ENCODE results near the gene PRKCQ.
"Not testable (repeated sequence)": the region's sequence is repeated elsewhere in the genome, so short reads cannot be mapped to it uniquely, and the experiment has no call there.

PRKCQ gene

DNA sequence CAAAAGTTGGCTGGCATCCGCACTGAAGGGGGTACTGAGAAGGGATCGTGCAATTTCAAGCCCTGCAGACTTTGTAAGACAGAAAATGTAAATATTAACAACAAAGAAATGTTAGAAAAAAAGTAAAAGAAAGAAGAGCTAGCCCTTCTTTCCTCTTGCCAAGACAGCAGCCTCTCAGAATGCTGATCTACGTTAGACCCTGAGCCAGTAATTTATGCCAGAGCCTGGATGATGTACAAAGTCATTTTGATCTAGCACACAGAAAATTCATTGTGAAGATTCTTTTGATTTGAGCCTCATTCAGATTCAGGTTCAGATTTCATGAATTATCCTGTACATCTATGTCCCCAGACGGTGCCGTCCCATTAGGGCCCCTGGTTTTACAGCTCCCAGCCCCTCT, 105.2 kb downstream of the PRKCQ start:
- in situ Hi-C loops (cut with HindIII; ENCODE audit: low pct_ligation_motif_present, low pct_unique_long_range_greater_than_20kb, low sequenced_read_pairs) = no loop called here

DNA sequence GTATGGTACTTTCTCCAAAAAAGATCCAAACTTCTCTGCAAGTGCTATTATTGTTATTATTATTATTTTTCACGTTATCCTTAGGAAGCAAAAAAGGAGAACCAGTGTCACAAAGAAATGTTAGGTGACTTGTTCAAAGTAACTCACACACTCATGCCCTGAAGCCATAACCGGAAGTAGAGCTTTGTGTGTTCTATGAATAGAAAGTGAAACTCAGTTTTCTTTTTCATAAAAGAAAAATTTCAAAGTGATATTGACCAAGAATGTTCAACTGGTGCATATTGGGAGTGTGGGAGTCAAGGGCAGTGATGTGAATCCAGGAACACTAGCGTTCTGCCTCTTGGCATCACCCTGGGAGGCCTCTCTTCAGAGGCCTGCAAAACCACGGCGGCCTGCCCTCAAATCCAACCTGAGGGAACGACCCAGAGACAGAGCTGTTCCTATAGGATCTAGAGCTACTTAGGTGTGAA, 106.1 kb downstream of the PRKCQ start:
- DNase-seq = peak; percentile 15
- in situ Hi-C loops (cut with HindIII; ENCODE audit: low pct_ligation_motif_present, low pct_unique_long_range_greater_than_20kb, low sequenced_read_pairs) = no loop called here

More for the DNA sequence above, 105.2 kb downstream of the PRKCQ start:
- DNase-seq = no peak

DNA sequence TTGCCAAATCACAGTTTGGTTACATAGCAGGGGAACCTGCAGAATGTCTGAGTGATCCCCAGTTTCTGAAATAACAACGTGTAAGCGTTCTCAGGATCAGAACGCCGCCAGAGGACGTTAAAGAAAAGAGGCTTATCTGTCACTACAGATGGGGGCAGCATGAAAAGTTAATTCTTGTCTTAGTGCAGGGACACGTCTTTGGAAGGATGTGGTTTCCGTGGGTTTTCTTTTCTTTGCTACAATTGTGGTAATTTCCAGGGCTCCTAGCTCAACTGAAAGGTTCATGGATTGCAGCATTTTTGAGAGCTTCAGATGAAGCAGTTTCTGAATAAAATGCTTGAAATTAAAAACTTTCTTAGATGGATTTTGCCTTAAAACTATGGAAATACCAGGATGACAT, 106.6 kb downstream of the PRKCQ start:
- DNase-seq = no peak
- in situ Hi-C loops (cut with HindIII; ENCODE audit: low pct_ligation_motif_present, low pct_unique_long_range_greater_than_20kb, low sequenced_read_pairs) = no loop called here

DNA sequence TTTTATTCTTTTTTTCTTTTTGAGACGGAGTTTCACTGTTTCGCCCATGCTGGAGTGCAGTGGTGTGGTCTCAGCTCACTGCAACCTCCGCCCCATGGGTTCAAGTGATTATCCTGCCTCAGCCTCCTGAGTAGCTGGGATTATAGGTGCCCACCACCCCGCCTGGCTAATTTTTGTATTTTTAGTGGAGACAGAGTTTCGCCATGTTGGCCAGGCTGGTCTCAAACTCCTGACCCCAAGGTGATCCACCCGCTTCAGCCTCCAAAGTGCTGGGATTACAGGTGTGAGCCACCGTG, 107.4 kb downstream of the PRKCQ start:
- DNase-seq; in situ Hi-C loops (cut with HindIII; ENCODE audit: low pct_ligation_motif_present, low pct_unique_long_range_greater_than_20kb, low sequenced_read_pairs): not testable (repeated sequence)

DNA sequence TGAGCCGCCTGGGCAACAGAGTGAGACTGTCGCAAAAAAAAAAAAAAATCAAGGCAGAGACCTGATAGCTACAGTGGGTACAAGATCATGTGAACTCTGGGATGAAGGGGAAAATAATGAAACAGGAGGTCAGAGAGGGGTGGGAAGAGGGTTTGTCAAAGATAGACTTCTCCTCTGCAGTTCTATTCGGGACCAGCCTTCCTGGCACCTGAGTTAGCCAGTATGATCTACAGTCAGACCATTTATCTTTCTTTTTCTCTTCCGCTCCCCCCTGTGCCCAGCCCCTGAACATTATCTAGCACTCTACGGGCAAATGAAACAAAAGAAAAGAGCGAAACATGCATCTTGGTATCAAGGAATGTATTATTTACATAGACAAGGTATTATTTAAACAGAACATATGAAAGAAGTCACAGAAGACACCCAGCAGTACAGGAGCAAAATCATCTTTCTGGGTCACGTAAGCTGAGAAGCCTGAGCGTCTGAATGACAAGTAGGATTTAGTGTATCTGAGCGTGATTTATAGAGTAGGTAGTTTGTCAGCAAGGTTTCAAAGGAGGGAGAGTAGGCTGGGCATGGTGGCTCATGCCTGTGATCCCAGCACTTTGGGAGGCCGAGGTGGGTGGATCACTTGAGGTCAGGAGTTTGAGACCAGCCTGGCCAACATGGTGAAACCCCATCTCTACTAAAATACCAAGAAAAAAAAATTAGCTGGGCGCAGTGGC, 109.0 kb downstream of the PRKCQ start:
- in situ Hi-C loops (cut with HindIII; ENCODE audit: low pct_ligation_motif_present, low pct_unique_long_range_greater_than_20kb, low sequenced_read_pairs) = no loop called here
- no peak for DNase-seq

- no peak for DNase-seq
- in situ Hi-C loops (cut with HindIII; ENCODE audit: low pct_ligation_motif_present, low pct_unique_long_range_greater_than_20kb, low sequenced_read_pairs) = no loop called here
These were observed 110.4 kb downstream of the PRKCQ start for GRCh38 chr10:6469661-6470060.

- in situ Hi-C loops (cut with HindIII; ENCODE audit: low pct_ligation_motif_present, low pct_unique_long_range_greater_than_20kb, low sequenced_read_pairs) = no loop called here
- no peak for DNase-seq
These were observed 114.0 kb downstream of the PRKCQ start for GRCh38 chr10:6465854-6466601.

GRCh38 chr10:6465437-6465836, 114.6 kb downstream of the PRKCQ start:
- no peak for DNase-seq
- in situ Hi-C loops (cut with HindIII; ENCODE audit: low pct_ligation_motif_present, low pct_unique_long_range_greater_than_20kb, low sequenced_read_pairs) = no loop called here

GRCh38 chr10:6464862-6465430, 115.1 kb downstream of the PRKCQ start:
- in situ Hi-C loops (cut with HindIII; ENCODE audit: low pct_ligation_motif_present, low pct_unique_long_range_greater_than_20kb, low sequenced_read_pairs) = no loop called here
- DNase-seq = no peak

- in situ Hi-C loops (cut with HindIII; ENCODE audit: low pct_ligation_motif_present, low pct_unique_long_range_greater_than_20kb, low sequenced_read_pairs) = no loop called here
- DNase-seq = no peak
These were observed 116.7 kb downstream of the PRKCQ start for GRCh38 chr10:6463366-6463765.

- DNase-seq = peak; percentile 17
- in situ Hi-C loops (cut with HindIII; ENCODE audit: low pct_ligation_motif_present, low pct_unique_long_range_greater_than_20kb, low sequenced_read_pairs) = no loop called here
These were observed 118.1 kb downstream of the PRKCQ start for GRCh38 chr10:6461961-6462360.

DNA sequence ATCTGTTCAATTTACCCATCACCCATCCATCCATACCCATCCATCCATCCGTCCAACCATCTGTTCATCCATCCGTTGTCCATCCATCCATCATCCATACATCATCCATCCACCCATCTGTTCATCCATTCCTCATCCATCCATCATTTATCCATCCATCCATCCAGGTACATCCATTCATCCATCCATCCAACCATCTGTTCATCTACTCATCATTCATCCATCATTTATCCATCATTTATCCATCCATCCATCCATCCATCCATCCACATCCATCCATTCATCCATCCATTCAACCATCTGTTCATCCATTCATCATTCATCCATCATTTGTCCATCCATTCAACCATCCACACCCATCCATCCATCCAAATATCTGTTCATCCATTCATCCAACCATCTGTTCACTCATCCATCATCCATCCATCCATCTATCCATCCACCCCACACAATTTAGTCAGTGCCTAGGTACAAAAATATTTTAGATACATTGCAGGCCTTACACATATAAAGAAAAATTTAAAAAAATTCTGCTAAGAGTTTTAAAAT, 119.1 kb downstream of the PRKCQ start:
- in situ Hi-C loops (cut with HindIII; ENCODE audit: low pct_ligation_motif_present, low pct_unique_long_range_greater_than_20kb, low sequenced_read_pairs) = no loop called here
- DNase-seq = no peak

- no peak for DNase-seq
- in situ Hi-C loops (cut with HindIII; ENCODE audit: low pct_ligation_motif_present, low pct_unique_long_range_greater_than_20kb, low sequenced_read_pairs) = no loop called here
These were observed 121.3 kb downstream of the PRKCQ start for GRCh38 chr10:6458814-6459213.

- no peak for DNase-seq
- in situ Hi-C loops (cut with HindIII; ENCODE audit: low pct_ligation_motif_present, low pct_unique_long_range_greater_than_20kb, low sequenced_read_pairs) = no loop called here
These were observed 122.7 kb downstream of the PRKCQ start for GRCh38 chr10:6457376-6457775.

DNA sequence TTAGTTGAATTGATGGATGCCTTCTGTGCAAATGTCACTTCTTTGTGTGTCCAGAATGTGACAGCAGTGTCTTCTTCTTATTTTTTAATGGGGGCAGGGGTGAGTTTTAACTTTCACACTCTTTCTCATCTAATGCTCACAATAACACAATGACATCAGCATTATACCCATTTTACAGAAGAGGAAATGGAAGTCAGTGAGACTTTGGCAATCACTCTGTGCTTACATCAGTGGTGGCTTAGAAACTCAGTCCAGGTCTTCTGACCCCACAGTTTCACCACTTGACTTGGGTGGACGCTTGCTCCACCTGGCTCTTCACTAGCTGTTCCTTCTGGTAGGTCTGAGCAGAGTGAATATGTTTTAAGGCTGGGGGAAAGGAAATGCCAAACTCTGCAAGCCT, 124.0 kb downstream of the PRKCQ start:
- in situ Hi-C loops (cut with HindIII; ENCODE audit: low pct_ligation_motif_present, low pct_unique_long_range_greater_than_20kb, low sequenced_read_pairs) = no loop called here
- DNase-seq = no peak

DNA sequence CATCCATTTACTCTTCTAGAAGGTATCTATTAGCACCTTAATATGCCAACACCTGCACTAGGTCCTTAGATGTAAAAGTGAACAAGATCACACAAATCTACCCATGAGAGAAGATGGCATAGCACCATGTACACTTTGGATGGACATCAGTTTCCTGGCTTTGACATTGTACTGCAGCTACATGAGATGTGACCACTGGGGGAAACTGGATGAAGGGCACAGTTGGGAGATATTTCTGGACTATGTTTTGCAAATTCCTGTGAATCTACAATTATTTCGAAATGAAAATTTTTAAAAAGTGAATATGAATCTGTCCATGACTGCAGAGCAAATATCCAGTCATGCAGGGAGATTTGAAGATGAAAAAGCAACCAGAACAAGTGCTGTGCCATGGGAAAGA, 124.5 kb downstream of the PRKCQ start:
- in situ Hi-C loops (cut with HindIII; ENCODE audit: low pct_ligation_motif_present, low pct_unique_long_range_greater_than_20kb, low sequenced_read_pairs) = no loop called here
- no peak for DNase-seq

DNA sequence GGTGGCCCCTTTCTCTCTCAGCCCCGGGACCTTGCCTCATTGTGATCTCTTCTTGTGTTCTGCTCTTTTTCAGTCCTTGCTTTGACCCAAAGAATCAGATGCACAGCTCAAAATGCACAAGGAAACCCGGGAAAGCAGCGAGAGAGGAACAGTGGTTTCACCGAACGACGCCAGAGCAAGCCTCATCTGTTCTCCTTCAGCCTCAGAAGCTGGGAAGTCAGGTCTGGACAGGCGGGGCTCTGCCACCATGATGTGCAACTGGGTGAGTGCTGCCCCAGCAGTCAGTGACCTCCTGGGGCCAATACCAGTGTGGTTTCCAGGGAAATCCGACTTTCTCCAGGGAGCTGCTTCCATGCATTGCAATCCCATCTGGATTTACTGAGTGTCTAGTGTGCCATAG, 133.4 kb downstream of the PRKCQ start:
- no peak for DNase-seq
- in situ Hi-C loops (cut with HindIII; ENCODE audit: low pct_ligation_motif_present, low pct_unique_long_range_greater_than_20kb, low sequenced_read_pairs) = no loop called here

- peak; percentile 31 for DNase-seq
- in situ Hi-C loops (cut with HindIII; ENCODE audit: low pct_ligation_motif_present, low pct_unique_long_range_greater_than_20kb, low sequenced_read_pairs) = no loop called here
These were observed 134.3 kb downstream of the PRKCQ start for GRCh38 chr10:6445671-6446316.

DNA sequence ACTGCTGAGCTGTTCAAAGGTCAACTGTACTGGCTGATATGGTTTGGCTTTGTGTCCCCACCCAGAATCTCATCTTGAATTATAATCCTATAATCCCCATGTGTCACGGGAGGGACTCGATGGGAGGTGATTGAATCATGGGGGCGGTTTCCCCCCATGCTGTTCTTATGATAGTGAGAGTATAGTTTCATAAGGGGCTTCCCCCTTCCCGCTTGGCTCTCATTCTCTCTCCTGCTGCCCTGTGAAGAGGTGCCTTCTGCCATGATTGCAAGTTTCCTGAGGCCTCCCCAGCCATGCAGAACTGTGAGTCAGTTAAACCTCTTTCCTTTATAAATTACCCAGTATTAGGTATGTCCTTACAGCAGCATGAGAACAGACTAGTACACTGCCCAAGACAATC, 140.2 kb downstream of the PRKCQ start:
- in situ Hi-C loops (cut with HindIII; ENCODE audit: low pct_ligation_motif_present, low pct_unique_long_range_greater_than_20kb, low sequenced_read_pairs); DNase-seq: not testable (repeated sequence)
